Measurements from ENCODE around the gene CYBC1.

The CYBC1 gene

DNA sequence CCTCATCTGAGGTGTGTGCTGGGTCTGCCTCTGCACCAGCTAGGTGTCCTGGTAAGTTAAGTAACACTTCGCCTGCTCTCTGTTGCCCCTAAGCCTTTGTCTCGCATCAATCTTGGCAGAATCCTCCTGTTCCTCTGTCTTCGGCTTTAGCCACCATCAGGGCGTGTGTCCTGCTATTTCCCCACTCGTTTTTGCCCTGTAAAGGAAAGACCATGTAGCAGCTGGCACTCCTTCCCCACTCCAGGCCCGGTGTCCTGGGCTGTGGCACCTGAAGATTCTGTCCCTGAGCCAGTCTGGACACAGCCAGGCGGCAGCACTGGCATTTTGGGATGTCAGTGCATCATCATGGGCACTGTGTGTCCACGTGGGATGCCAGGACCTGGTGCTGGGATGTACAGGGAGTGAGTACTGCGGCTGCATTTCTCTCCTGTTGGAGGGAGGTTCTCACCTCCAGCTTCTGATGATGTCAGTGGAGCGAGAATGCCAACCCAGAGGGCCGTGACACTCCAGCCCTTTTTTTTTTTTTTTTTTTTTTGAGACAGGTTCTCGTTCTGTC is 42.8 kb upstream of the CYBC1 start:
- DNase-seq (ENCODE audit: low read depth), result no peak
- no peak for TF ChIP-seq CTCF (conservative IDR thresholded peaks at IDR 0.05; ENCODE audit: low read depth, low read length)
- no peak overlapping the region for H3K4me3 ChIP-seq (ENCODE audit: low read length)

DNA sequence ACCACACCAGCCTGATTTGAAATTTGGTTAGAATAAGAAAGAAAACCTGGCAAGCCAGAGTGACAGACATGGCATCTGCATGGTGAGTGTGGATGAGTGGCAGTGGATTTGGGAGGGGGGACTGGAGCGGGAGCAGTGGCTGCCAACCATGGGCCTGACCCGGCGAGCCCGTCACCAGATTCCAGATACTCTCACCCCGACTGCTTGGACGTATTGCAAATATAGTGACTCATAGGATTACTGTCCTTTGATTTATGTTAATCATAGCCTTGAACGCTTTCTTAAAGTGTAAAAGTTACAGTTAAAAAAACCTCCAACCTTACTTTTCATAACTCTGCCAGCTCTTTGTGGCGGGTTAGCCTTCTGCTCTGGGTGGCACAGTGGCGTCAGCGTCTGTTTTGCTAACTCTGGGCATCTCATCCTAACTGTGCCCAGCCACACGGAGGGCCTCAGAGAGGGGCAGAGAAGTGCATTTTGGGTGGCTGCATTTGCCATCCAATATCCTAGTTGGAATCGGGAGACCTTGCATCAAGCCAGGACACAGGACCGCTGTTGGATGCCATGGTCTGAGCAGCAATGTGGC is 42.2 kb upstream of the CYBC1 start:
- H3K4me3 ChIP-seq (ENCODE audit: low read length), result no peak overlapping the region
- DNase-seq (ENCODE audit: low read depth), result peak; percentile 75
- no peak for TF ChIP-seq CTCF (conservative IDR thresholded peaks at IDR 0.05; ENCODE audit: low read depth, low read length)

- no peak for TF ChIP-seq CTCF (conservative IDR thresholded peaks at IDR 0.05; ENCODE audit: low read depth, low read length)
- no peak for DNase-seq (ENCODE audit: low read depth)
- H3K4me3 ChIP-seq (ENCODE audit: low read length), result no peak overlapping the region
These were observed 41.0 kb upstream of the CYBC1 start for GRCh38 chr17:82491533-82491932.

- TF ChIP-seq CTCF (conservative IDR thresholded peaks at IDR 0.05; ENCODE audit: low read depth, low read length), result no peak
- no peak for DNase-seq (ENCODE audit: low read depth)
- H3K4me3 ChIP-seq (ENCODE audit: low read length), result no peak overlapping the region
These were observed 40.6 kb upstream of the CYBC1 start for GRCh38 chr17:82491196-82491530.

DNA sequence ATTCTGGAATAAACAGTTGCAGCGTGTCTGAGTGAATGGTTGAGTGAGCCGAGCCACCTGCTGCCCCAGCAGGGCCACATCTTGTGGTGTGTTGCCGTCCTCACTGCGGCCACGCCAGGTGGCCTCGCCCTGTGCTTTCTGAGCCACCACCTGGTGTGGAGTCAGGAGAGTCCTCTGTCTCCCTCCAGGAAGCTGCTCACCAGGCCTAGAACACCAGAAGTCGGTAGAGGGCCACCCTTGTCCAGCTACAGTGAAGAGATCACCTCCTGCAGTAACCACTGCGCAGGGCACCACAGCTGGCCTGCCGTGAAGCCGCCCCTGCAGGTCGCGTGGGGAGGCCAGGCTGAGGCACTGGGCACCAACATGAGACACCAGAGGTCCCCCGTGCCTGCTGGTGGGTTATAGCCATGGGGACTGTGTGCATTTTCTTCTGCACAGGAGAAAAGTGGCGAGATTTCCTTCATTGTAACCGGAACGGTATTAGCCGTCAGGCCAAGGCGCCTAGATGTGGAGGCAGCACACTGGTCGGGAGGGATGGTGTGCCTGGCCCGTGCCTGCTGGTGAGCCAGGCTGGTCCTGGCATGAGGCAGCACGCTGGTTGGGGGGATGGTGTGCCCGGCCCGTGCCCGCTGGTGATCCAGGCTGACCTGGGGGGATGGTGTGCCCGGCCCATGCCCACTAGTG is 40.1 kb upstream of the CYBC1 start:
- DNase-seq (ENCODE audit: low read depth), result no peak
- H3K4me3 ChIP-seq (ENCODE audit: low read length), result no peak overlapping the region
- no peak for TF ChIP-seq CTCF (conservative IDR thresholded peaks at IDR 0.05; ENCODE audit: low read depth, low read length)

- no peak for DNase-seq (ENCODE audit: low read depth)
- no peak overlapping the region for H3K4me3 ChIP-seq (ENCODE audit: low read length)
- no peak for TF ChIP-seq CTCF (conservative IDR thresholded peaks at IDR 0.05; ENCODE audit: low read depth, low read length)
These were observed 39.4 kb upstream of the CYBC1 start for GRCh38 chr17:82489851-82490511.

Data from retinal pigment epithelial cell (primary cell).